NCI-H748 (cell line): ENCODE results near the gene MACROD2.

ENCODE experiments used
- DNase-seq: peaks from one replicate; lab custom pipeline; 2025; ENCODE audit not compliant: unreplicated experiment; lab: John Stamatoyannopoulos, UW

MACROD2 gene

DNA sequence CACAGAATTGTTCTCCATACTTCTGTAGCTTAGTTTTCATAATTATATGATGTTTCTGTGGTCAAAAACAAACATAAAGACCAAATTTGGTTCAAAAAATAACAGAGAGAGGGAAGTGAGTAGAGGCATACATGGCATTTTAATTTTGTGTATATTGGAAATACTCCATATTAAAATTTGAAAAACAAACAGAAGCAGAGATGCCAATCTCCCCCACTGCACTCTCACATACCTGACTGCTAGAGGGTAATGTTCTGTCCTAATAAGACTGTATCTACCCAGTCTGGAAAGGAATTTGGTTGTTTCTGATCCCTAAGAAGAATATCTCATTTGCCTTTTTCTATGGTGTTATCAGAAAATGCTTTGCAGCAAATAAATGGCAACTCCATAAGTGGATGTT, 1301.1 kb downstream of the MACROD2 start:
- DNase-seq, result no peak

- peak; percentile 69 for DNase-seq
Observed at GRCh38 chr20:15297059-15297875, 1302.0 kb downstream of the MACROD2 start.

- no peak for DNase-seq
Observed at GRCh38 chr20:15302075-15302474, 1306.8 kb downstream of the MACROD2 start.

DNA sequence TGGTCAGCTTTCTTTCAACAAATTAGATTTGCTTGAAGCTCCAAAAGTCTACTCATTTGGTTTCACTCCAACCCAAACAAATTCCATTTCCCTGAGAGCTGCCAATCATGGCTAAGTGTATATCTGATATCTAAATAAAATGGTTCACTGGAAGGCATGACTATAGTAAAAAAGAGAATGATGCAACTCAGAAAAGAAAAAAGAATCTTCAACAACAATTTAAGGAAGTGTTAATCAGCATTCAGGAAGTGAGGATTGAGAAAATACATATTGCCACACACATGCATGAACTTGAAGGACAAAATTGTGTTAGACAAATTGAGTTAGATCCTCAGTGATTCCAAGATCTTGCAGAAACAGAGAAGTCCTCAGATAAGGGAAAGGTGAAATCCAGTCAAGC, 1315.0 kb downstream of the MACROD2 start:
- DNase-seq, result no peak

- DNase-seq, result no peak
Observed at GRCh38 chr20:15316556-15316955, 1321.2 kb downstream of the MACROD2 start.

DNA sequence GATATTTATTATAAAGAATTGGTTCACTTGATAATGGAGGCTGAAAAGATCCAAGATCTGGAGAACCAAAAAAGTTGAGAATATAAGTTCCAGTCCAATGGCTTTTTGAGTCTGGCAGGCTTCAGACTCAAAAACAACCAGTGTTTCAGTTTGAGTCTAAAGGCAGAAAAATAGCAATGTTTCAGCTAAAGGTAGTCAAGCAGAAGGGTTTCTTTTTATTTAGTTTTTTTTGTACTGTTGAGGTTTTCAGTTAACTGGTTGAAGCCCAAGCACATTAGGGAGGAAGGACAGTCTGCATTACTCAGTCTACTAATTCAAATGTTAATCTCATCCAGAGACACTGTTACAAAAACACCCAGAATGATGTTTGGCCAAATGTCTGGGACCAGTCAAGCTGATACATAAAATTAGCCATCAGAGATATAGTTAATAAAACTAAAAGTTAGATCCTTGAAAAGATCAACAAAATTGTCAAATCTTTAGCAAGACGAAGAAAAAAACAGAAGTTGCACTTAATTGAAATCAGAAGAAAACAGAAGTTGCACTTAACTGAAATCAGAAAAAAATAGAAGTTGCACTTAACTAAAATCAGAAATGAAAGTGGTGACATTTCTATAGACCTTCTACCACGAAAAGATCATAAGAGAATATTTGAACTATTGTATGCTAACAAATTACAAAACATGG, 1322.4 kb downstream of the MACROD2 start:
- no peak for DNase-seq

- DNase-seq, result no peak
Observed at GRCh38 chr20:15318682-15319081, 1323.4 kb downstream of the MACROD2 start.

DNA sequence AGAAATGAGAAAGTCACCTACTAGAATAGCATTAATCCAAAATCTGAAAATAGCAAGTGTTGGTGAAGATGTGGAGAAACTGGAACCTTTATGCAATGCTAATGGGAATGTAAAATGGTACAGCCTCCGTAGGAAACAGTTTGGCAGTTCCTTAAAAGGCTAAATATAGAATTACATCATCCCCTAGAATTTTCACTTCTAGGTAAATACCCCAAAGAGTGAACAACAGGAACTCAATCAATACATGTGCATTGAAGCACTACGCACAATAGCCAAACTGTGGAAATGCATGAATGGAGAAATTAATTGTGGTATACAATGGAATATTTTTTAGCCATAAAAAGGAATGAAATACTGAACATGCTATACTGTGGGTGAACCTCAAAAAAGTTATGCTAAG, 1324.1 kb downstream of the MACROD2 start:
- no peak for DNase-seq

GRCh38 chr20:15320941-15321340, 1325.6 kb downstream of the MACROD2 start:
- DNase-seq, result no peak

DNA sequence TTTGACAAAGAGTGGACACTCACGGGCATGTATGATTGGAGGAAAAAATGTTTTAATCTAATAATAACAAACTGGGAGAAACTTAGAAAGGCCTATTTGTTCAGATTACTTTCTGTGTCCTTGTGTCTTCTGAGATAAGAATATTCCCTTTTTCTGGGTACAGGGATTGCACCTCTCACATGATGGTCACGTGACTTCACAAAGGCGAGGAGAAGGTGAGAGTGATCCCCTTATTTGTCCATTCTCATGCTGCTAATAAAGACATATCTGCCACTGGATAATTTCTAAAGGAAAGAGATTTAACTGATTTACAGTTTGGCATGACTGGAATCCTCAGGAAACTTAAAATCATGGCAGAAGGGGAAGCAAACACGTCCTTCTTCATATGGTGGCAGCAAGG, 1331.8 kb downstream of the MACROD2 start:
- no peak for DNase-seq

- no peak for DNase-seq
Observed at GRCh38 chr20:15328084-15328483, 1332.8 kb downstream of the MACROD2 start.

DNA sequence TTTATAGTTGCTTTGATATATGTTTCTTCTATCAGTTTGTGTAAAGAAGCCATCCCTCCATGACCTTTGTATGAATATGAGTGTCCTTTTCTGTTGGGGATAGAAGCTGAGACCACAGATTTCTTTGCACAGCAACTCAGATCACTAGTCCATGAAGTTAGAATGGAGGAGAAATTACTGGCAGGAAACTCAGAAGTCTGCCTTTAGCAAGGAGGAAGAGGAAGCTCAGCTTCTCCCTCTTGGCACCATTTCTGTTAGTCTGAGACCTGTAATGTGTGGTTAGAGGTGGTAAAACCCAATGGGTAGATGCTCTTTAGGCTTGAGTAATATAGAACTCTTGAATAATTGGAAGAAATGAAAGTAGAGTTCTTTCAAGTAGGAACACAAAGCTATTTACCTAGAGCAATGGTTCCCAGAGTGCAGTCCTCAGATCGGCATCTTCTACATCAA, 1337.4 kb downstream of the MACROD2 start:
- DNase-seq, result no peak

DNA sequence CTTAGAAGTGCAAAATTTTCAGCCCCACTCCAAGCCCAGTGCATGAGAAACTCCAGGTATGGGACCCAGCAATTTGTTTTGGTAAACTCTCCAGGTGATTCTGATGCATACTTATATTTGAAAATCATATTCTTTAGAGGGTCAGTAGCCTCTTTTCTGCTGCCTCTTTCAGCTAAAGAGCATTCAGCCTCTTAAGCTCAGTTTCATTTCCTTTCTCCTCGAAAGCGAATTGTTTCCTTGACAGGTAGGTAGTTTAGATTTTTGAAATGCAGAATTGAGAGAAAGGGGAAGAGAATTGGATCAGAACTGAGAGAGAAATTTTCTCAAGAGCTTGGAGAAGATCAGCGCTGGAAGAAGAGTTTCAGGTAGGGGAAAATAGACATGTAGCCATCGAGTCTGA, 1337.9 kb downstream of the MACROD2 start:
- no peak for DNase-seq

DNA sequence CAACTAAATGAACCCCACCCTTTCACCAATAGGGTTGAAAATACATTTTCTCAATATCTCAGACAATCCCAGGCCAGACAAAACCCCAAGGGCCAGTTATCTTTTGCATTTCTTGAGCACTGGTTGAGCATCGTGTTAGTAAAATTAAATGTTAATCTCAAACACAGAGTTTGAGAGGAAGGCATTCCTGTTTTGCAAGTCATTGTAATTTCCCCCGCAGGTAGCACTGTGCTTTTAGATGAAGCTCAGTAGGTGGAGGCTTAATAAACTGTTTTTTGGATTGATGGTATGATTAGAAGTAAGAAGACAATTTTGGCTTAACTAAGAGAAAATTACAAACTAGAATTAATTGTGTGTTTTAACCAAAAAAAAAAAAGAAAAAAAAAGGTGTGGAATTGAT, 1340.7 kb downstream of the MACROD2 start:
- DNase-seq, result no peak

DNA sequence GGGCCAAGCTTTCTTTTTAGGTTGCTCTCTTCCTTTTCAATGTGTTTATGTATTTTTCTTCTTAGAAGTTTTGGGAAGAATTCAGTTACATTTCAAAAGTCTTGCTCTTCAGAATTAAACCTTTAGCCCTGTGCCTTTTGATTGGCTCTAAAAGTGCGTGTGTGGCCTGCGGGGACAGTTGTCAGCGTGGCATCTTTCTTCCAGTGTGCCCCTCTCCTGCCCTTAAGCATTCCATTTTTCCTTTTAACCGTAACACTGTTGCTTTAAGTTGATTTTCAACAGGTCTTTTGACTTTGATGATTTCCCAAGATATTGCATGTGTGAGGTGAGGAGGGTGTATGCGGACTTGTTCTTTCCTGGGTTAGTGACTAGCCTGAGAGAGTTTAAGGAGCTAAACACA, 1341.2 kb downstream of the MACROD2 start:
- no peak for DNase-seq

- no peak for DNase-seq
Observed at GRCh38 chr20:15339264-15339663, 1343.9 kb downstream of the MACROD2 start.

- DNase-seq, result no peak
Observed at GRCh38 chr20:15342991-15343523, 1347.7 kb downstream of the MACROD2 start.

DNA sequence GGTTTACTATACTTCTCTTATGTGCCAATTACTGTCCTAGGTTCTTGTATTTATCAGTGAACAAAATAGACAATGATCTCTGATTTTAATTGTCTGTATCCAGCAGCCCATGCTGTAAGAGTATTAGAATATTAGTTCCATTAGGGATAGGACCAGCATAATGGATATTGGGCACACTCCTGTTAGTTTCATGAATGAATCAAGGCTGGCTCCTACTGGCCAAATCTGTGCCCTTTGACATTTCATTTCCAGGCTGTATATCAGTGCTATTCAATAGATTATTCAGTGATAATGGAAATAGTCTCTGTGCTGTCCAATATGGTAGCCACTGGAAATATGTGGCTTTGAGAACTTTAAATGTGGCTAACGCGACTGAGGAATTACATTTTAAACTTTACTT, 1350.0 kb downstream of the MACROD2 start:
- no peak for DNase-seq

DNA sequence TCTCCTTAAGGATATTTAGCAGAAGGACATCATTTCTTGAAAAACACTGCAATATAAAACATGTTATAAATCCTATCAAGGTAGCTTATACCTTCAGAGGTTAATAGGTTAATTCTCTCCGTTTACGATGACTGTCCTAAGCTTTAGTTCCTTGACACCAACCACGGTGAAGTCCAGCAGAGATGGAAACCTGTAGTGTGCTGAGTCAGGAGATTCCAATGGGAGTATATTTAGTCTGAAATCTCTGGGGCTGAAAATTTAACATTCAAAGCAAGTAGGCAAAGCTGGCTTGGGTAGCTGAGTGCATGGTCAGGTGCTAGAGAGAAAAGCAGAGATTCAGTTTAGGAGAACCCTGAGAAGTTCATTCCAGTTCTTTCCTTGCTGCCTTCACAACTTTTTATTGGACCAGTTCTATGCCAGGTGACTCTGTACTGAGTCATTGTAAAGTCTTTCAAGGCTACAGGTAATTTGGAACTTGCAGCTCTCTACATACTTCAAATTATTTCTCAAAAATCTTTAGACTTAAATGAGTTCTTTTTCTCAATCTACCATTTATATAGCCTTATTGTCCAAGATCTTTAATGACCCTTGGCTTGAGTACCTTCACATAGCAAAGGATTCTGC, 1351.5 kb downstream of the MACROD2 start:
- no peak for DNase-seq

DNA sequence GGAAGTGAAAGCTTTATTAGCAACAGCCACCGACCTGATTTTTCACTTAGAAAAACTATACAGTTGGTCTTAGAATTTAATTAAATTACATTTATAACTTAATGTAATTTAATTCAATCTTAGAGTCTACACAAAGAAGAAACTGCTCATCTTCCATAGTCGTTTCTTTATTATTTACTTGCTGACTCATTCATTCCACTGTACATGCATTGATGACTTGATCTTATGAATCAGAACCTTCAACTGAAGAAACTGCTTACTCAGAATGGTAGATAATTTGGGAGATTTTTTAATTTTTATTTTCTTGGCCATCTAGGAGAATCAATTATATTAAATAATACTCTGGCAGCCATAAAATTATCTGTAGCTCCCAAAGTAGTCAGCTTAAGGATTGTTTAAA, 1363.7 kb downstream of the MACROD2 start:
- no peak for DNase-seq

DNA sequence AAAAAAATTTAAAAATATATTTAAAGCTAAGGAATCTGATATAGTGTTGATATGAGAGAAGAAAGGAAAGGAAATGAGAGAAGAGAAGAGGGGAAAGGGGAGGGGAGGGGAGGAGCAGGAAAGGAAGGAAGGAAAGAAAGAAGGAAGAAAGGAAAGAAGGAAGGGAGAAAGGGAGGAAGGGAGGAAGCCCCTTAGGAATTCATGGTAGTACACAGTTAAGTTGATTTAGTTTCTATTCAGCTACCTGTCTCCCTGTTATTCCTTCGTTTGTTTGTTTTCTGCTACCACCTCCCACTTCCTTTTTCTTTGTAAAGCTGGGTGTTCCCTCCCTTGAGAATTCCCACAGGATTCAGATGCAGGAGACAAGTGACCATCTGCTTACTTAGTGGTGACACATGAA, 1367.5 kb downstream of the MACROD2 start:
- DNase-seq, result no peak

- no peak for DNase-seq
Observed at GRCh38 chr20:15364781-15365180, 1369.5 kb downstream of the MACROD2 start.
